ENCODE measurements around the gene ITGB7. TPM values are rescaled to one million over a fixed set of nuclear protein-coding genes. Genes with fewer than 3 reads are reported as not detected.

Gene ITGB7
- total and polyA plus RNA-seq, 2 donors (not counting 3 experiments of a cell fraction or from before 2014, with no cell fraction given) = 0.17 TPM; not detected in 1

GRCh38 chr12:53170876-53171724 lies 36.0 kb downstream of the ITGB7 start:
- Histone ChIP-seq H3K4me3 (replicated peaks in 1 of 3; ENCODE audit: insufficient read depth in 1 of 3, low read depth in 1 of 3, low read length in 3 of 3) (no peak overlapping the region), H4K20me1 (replicated peaks; ENCODE audit: control insufficient read depth, extremely low read depth, insufficient read depth, low read length) (no peaks in the 10 kb centered on the region), H3K79me2 (ENCODE audit: control insufficient read depth, insufficient read depth, low read length) (no peaks in the 10 kb centered on the region), H3K4me1 (ENCODE audit: control insufficient read depth, extremely low read depth, insufficient read depth, low read length) (no peaks in the 10 kb centered on the region), H3K9ac (replicated peaks; ENCODE audit: extremely low read depth, insufficient read depth, low read length) (no peak overlapping the region), H3K36me3 (ENCODE audit: control insufficient read depth in 2 of 2, extremely low read depth in 1 of 2, insufficient read depth in 2 of 2, low read length in 2 of 2) (peaks cover 0 to 7% of the 10 kb centered on the region in 2 experiments), H3K9me1 (replicated peaks; ENCODE audit: control insufficient read depth, extremely low read depth, insufficient read depth, low read length) (no peaks in the 10 kb centered on the region), H3K27ac (ENCODE audit: insufficient read depth, low read depth, low read length) (no peak overlapping the region), H3K4me2 (ENCODE audit: insufficient read depth, low read length) (no peak overlapping the region), H2AFZ (ENCODE audit: low read depth, low read length) (no peak overlapping the region), H3K9me3 (replicated peaks; ENCODE audit: control insufficient read depth, insufficient read depth, low read length) (no peaks in the 10 kb centered on the region), H3K27me3 (ENCODE audit: control insufficient read depth in 2 of 2, insufficient read depth in 2 of 2, low read length in 2 of 2) (no peaks in the 10 kb centered on the region)
- FAIRE-seq = no peak
- no peak for TF ChIP-seq FOS (IDR thresholded peaks at IDR 0.05; ENCODE audit: borderline replicate concordance, insufficient read depth, low read length)
- no peak for TF ChIP-seq EZH2 (IDR thresholded peaks at IDR 0.05; ENCODE audit: borderline replicate concordance, low read depth, low read length, severe bottlenecking)
- TF ChIP-seq MYC (IDR thresholded peaks at IDR 0.05; ENCODE audit: low read depth, low read length) = no peak
- no peak for TF ChIP-seq CTCF (IDR thresholded peaks at IDR 0.05; ENCODE audit: extremely low read depth in 1 of 2, insufficient read depth in 1 of 2, low read depth in 1 of 2, low read length in 2 of 2)
- no peak for TF ChIP-seq JUN (IDR thresholded peaks at IDR 0.05; ENCODE audit: borderline replicate concordance, insufficient read depth, insufficient read length, low read depth)
- TF ChIP-seq POLR2A (IDR thresholded peaks at IDR 0.05; ENCODE audit: low read depth, low read length) = no peak
- no peak for TF ChIP-seq MAX (IDR thresholded peaks at IDR 0.05; ENCODE audit: insufficient read depth, insufficient read length)
- TF ChIP-seq POLR2AphosphoS5 (IDR thresholded peaks at IDR 0.05; ENCODE audit: insufficient read depth, low read depth, low read length) = no peak
- TF ChIP-seq GATA2 (IDR thresholded peaks at IDR 0.05; ENCODE audit: insufficient read depth, insufficient read length, low read depth, low read length) = no peak
- intact Hi-C loops (cut with micrococcal nuclease) = no loop called here
- no peak for DNase-seq (ENCODE audit: low read depth, low spot score)
- dilution Hi-C loops (cut with MboI; ENCODE audit: extremely low pct_ligation_motif_present, low sequenced_read_pairs) = no loop called here
- no TSS peak for BruUV-seq (replicated peaks)
- ChIA-PET POLR2A (no interaction called here), CTCF (interaction anchor here (2.9 kb wide), 1 partner anchor 11 kb away, joined by 20 read pairs; no protein-coding TSS in a partner anchor)

Measured in endothelial cell of umbilical vein (primary cell).